ENCODE measurements around the gene TUBGCP2.

The TUBGCP2 gene

DNA sequence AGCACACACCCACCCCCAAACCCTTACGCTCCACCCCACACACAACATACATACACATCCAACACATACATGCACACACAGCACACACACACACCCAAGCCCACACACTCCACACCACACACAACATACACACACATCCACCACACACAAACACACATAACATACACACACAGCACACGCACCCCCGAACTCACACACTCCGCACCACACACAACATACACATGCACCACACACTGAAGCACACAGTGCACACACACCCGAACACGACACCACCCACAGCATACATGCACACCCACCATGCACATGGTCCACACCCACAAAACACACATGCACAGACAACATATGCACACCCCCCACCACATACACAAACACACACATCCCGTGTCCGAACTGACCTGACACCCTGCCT, 40.5 kb upstream of the TUBGCP2 start:
- Histone ChIP-seq H3K4me3 (ENCODE audit: low read depth in 1 of 2, low read length in 2 of 2) (no peak overlapping the region), H3K9me3 (ENCODE audit: insufficient read depth, low read length, severe bottlenecking) (no peaks in the 10 kb centered on the region), H3K79me2 (ENCODE audit: insufficient read depth, low read length) (no peaks in the 10 kb centered on the region), H3K27ac (ENCODE audit: low read length) (no peak overlapping the region), H3K36me3 (ENCODE audit: insufficient read depth, low read length) (no peaks in the 10 kb centered on the region), H3K4me2 (ENCODE audit: insufficient read depth, low read length) (no peak overlapping the region), H3K4me1 (ENCODE audit: insufficient read depth, low read length) (no peaks in the 10 kb centered on the region), H3K27me3 (ENCODE audit: insufficient read depth, low read length, poor library complexity) (no peaks in the 10 kb centered on the region), H2AFZ (ENCODE audit: low read depth, low read length) (no peak overlapping the region), H3K9ac (ENCODE audit: low read depth, low read length) (no peak overlapping the region), H4K20me1 (ENCODE audit: insufficient read depth, low read length) (no peaks in the 10 kb centered on the region; the same call in 1 of the 2 replicates)
- TF ChIP-seq, protein P1, sequence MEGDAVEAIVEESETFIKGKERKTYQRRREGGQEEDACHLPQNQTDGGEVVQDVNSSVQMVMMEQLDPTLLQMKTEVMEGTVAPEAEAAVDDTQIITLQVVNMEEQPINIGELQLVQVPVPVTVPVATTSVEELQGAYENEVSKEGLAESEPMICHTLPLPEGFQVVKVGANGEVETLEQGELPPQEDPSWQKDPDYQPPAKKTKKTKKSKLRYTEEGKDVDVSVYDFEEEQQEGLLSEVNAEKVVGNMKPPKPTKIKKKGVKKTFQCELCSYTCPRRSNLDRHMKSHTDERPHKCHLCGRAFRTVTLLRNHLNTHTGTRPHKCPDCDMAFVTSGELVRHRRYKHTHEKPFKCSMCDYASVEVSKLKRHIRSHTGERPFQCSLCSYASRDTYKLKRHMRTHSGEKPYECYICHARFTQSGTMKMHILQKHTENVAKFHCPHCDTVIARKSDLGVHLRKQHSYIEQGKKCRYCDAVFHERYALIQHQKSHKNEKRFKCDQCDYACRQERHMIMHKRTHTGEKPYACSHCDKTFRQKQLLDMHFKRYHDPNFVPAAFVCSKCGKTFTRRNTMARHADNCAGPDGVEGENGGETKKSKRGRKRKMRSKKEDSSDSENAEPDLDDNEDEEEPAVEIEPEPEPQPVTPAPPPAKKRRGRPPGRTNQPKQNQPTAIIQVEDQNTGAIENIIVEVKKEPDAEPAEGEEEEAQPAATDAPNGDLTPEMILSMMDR (IDR thresholded peaks at IDR 0.05; ENCODE audit: borderline replicate concordance, extremely low read depth, low read length, poor library complexity, severe bottlenecking): no peak
- no peak for TF ChIP-seq EZH2 (IDR thresholded peaks at IDR 0.05; ENCODE audit: borderline replicate concordance, low read depth, low read length, severe bottlenecking)
- ATAC-seq (ENCODE audit: insufficient read depth, low read depth): 0 out of 3 replicates have a peak, but pooled peaks have one; percentile 11
- no peak for DNase-seq

DNA sequence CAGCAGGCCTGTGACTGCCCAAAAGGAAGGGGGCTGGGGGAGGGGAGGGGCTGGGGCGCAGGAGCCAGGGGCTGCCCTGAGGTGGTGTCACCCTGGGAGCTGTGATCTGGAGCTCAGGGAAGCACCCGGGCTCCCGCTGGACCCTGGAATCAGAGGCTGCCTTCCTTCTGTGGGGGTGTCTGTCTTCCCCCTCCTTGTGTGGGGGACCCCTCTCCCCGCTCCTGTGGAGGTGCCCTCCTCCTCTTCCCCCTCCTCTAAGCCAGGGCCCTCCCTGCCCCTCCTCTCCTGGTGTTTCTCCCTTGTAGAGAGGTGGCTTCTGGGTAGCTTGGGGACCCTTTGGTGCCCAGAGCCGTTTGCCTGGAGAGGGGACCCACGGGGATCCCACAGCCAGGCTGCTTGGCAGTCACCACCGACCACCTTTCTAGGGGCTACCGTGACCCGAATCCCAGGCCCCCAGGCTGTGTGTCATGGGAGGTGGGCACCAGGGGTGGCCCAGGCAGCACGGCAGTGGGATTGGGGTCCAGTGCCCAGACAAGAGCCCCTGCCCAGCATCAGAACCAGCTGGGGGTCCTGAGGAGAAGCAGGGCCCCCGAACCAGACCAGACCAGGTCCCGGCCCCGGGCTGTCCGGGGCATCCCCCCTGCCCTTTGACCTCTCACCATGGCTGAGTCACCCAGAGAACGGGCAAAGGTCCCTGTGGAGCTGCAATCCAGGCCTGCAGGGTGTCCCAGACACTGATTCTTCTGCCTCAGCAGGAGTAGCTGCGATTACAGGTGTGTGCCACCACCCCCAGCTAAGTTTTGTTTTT, 39.2 kb upstream of the TUBGCP2 start:
- no peaks in the 10 kb centered on the region for H3K9me3 ChIP-seq (ENCODE audit: insufficient read depth, low read length, severe bottlenecking)
- H3K4me3 ChIP-seq (ENCODE audit: low read depth in 1 of 2, low read length in 2 of 2): no peak overlapping the region
- no peak for DNase-seq
- H3K27ac ChIP-seq (ENCODE audit: low read length): no peak overlapping the region
- no peaks in the 10 kb centered on the region for H3K27me3 ChIP-seq (ENCODE audit: insufficient read depth, low read length, poor library complexity)
- H3K9ac ChIP-seq (ENCODE audit: low read depth, low read length): no peak overlapping the region
- H4K20me1 ChIP-seq (ENCODE audit: insufficient read depth, low read length): no peaks in the 10 kb centered on the region; the same call in 1 of the 2 replicates
- H2AFZ ChIP-seq (ENCODE audit: low read depth, low read length): no peak overlapping the region
- ATAC-seq (ENCODE audit: insufficient read depth, low read depth): no peak
- no peaks in the 10 kb centered on the region for H3K4me1 ChIP-seq (ENCODE audit: insufficient read depth, low read length)
- no peak overlapping the region for H3K4me2 ChIP-seq (ENCODE audit: insufficient read depth, low read length)
- H3K79me2 ChIP-seq (ENCODE audit: insufficient read depth, low read length): no peaks in the 10 kb centered on the region
- H3K36me3 ChIP-seq (ENCODE audit: insufficient read depth, low read length): no peaks in the 10 kb centered on the region
- TF ChIP-seq, protein P1 (IDR thresholded peaks at IDR 0.05; ENCODE audit: borderline replicate concordance, extremely low read depth, low read length, poor library complexity, severe bottlenecking): no peak
- no peak for TF ChIP-seq EZH2 (IDR thresholded peaks at IDR 0.05; ENCODE audit: borderline replicate concordance, low read depth, low read length, severe bottlenecking)

DNA sequence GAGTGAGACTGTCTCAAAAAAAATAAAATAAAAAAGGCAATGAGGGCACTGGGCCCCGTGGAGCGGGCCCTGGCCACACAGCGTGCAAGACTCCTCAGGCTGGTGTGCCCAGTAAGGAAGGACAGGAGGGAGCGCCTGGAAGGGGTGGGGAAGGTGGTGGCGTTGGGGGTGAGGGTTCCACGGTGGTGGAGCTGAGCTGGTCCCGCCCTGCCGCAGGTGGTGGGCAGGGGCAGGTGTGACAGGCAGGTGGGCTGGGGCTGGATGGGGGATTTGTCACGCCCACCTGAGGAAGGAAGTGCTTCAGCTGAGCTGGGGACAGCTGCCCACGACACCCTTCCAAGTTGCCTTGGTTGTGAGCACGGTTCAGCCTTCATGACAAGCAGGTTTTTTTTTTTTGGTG, 37.7 kb upstream of the TUBGCP2 start:
- Histone ChIP-seq H3K4me1 (ENCODE audit: insufficient read depth, low read length) (no peaks in the 10 kb centered on the region), H3K9ac (ENCODE audit: low read depth, low read length) (no peak overlapping the region), H3K27me3 (ENCODE audit: insufficient read depth, low read length, poor library complexity) (no peaks in the 10 kb centered on the region), H2AFZ (ENCODE audit: low read depth, low read length) (no peak overlapping the region), H3K9me3 (ENCODE audit: insufficient read depth, low read length, severe bottlenecking) (no peaks in the 10 kb centered on the region), H3K79me2 (ENCODE audit: insufficient read depth, low read length) (no peaks in the 10 kb centered on the region), H3K27ac (ENCODE audit: low read length) (no peak overlapping the region), H3K4me3 (ENCODE audit: low read depth in 1 of 2, low read length in 2 of 2) (no peak overlapping the region), H4K20me1 (ENCODE audit: insufficient read depth, low read length) (no peaks in the 10 kb centered on the region; the same call in 1 of the 2 replicates), H3K4me2 (ENCODE audit: insufficient read depth, low read length) (no peak overlapping the region), H3K36me3 (ENCODE audit: insufficient read depth, low read length) (no peaks in the 10 kb centered on the region)
- DNase-seq: no peak
- ATAC-seq (ENCODE audit: insufficient read depth, low read depth): no peak
- TF ChIP-seq EZH2 (IDR thresholded peaks at IDR 0.05; ENCODE audit: borderline replicate concordance, low read depth, low read length, severe bottlenecking): no peak
- TF ChIP-seq, protein P1 (IDR thresholded peaks at IDR 0.05; ENCODE audit: borderline replicate concordance, extremely low read depth, low read length, poor library complexity, severe bottlenecking): no peak
